K562 (cell line): ENCODE results near the gene TMEM179. TPM values are rescaled to one million over a fixed set of nuclear protein-coding genes. Genes with fewer than 3 reads are reported as not detected.

ENCODE experiments used
- ADNP ChIP-seq: fragments of 200-800 bp; sonication (Bioruptor generic); IDR thresholded peaks from 2 replicates; pipeline ENCODE4 v1.6.1; 2016; ENCODE audit warnings: missing genetic modification characterization, missing compliant biosample characterization
- ARID1B ChIP-seq: fragments of 450-650 bp; IDR thresholded peaks from 2 replicates; pipeline ENCODE4 v1.6.1; 2016; ENCODE audit warnings: antibody characterized with exemption, mild to moderate bottlenecking, inconsistent platforms
- CREM ChIP-seq: IDR thresholded peaks from 2 replicates; pipeline ENCODE4 v1.6.1; 2014; ENCODE audit warnings: antibody characterized with exemption, low read depth
- CSDE1 ChIP-seq, 2 experiments: fragments of 450-650 bp; IDR thresholded peaks; 2 replicates each; pipeline ENCODE4 v1.6.1; 2016; ENCODE audit warnings: mild to moderate bottlenecking in 1 of 2
- E2F6 ChIP-seq, 2 experiments: IDR thresholded peaks; 2 replicates each; pipeline ENCODE4 v1.6.1; 2011; ENCODE audit warnings: borderline replicate concordance in 1 of 2, control low read depth in 1 of 2, low read depth in 1 of 2, low read length in 1 of 2, mild to moderate bottlenecking in 1 of 2, mixed read lengths in 1 of 2, moderate library complexity in 1 of 2; ENCODE audit not compliant: insufficient read depth in 1 of 2, insufficient read length in 1 of 2, poor library complexity in 1 of 2, severe bottlenecking in 1 of 2; ENCODE audit errors: extremely low read depth in 1 of 2
- FOS ChIP-seq: IDR thresholded peaks from 3 replicates; pipeline ENCODE4 v1.6.1; 2011; ENCODE audit not compliant: insufficient read length; ENCODE audit errors: extremely low read depth
- FOSL1 ChIP-seq: fragments of 200-800 bp; sonication (Bioruptor generic); conservative IDR thresholded peaks from 2 replicates; pipeline ENCODE4 v1.6.1; 2016; ENCODE audit warnings: missing genetic modification characterization, missing compliant biosample characterization
- FUS ChIP-seq: fragments of 200-400 bp; formaldehyde crosslinking; optimal IDR thresholded peaks from 2 replicates; pipeline ENCODE3; 2017; ENCODE audit warnings: low read depth, low read length
- MEIS2 ChIP-seq: fragments of 450-650 bp; IDR thresholded peaks from 2 replicates; pipeline ENCODE4 v1.6.1; 2014; ENCODE audit warnings: mild to moderate bottlenecking; ENCODE audit not compliant: partially characterized antibody
- MTA1 ChIP-seq: fragments of 450-650 bp; IDR thresholded peaks from 2 replicates; pipeline ENCODE4 v1.6.1; 2017; ENCODE audit warnings: borderline replicate concordance
- NEUROD1 ChIP-seq: fragments of 150-350 bp; IDR thresholded peaks from 2 replicates; pipeline ENCODE4 v1.6.1; 2014; ENCODE audit warnings: borderline replicate concordance, low read length, low read depth; ENCODE audit not compliant: partially characterized antibody
- NFYB ChIP-seq: IDR thresholded peaks from 2 replicates; pipeline ENCODE4 v1.6.1; 2011; ENCODE audit warnings: mild to moderate bottlenecking, moderate library complexity; ENCODE audit not compliant: insufficient read length; ENCODE audit errors: extremely low read depth
- NR0B1 ChIP-seq: fragments of 450-650 bp; IDR thresholded peaks from one replicate; pipeline ENCODE4 v1.6.1; 2018; ENCODE audit warnings: mild to moderate bottlenecking, moderate library complexity; ENCODE audit not compliant: partially characterized antibody
- PYGO2 ChIP-seq: fragments of 450-650 bp; IDR thresholded peaks from 2 replicates; pipeline ENCODE4 v1.6.1; 2016; ENCODE audit warnings: mild to moderate bottlenecking, missing genetic modification characterization, moderate library complexity, missing compliant biosample characterization
- XRCC4 ChIP-seq: IDR thresholded peaks from one replicate; pipeline ENCODE4 v1.6.1; 2011; ENCODE audit not compliant: insufficient read depth, insufficient read length; ENCODE audit errors: extremely low read depth
- ZNF511 ChIP-seq: sonication (generic); formaldehyde crosslinking; IDR thresholded peaks from 2 replicates; pipeline ENCODE4 v1.8.0; 2022; ENCODE audit warnings: mild to moderate bottlenecking, missing genetic modification reagents
- polyA plus RNA-seq, 8 experiments: library from polyadenylated mRNA; depleted of rRNA in 4 of 8; stranded (reverse) in 5 of 8; unstranded in 3 of 8; fragments of >200 nt; fragmentation: Nextera tagmentation in 2 of 8; fragmentation: Illumina TruSeq in 1 of 8; extraction: Ambion mirVana in 2 of 8; extraction: Trizol in 1 of 8; gene quantifications; 2 replicates each; pipeline versions ENCODE4 v1.2.1 to v1.2.3, GENCODE V29; 2011 to 2014; ENCODE audit warnings: inconsistent platforms in 1 of 8, missing spikeins in 1 of 8
- total RNA-seq, 7 experiments: library from RNA; depleted of rRNA in 6 of 7; stranded (reverse); fragments of >200 nt in 6 of 7; fragmentation: Illumina TruSeq in 2 of 7; extraction: Trizol in 2 of 7; gene quantifications; 2 replicates each; pipeline versions ENCODE4 v1.2.1 to v1.2.3, GENCODE V29; 2011 to 2021; ENCODE audit warnings: low replicate concordance in 1 of 7
- TF ChIP-seq, protein P1 (sequence below): fragments of 200-800 bp; sonication (Bioruptor generic); IDR thresholded peaks from 2 replicates; pipeline ENCODE4 v1.6.1; 2017; ENCODE audit warnings: missing genetic modification characterization, missing compliant biosample characterization
- TF ChIP-seq, protein P2 (sequence below): sonication (generic); formaldehyde crosslinking; IDR thresholded peaks from 2 replicates; pipeline ENCODE4 v1.8.0; 2022; ENCODE audit warnings: missing genetic modification reagents, mild to moderate bottlenecking, borderline replicate concordance

Gene TMEM179
- total and polyA plus RNA-seq, 9 of the 15 experiments (the other 6 are each of a cell fraction or from before 2014, with no cell fraction given) = not detected

- TF ChIP-seq XRCC4 (no peak), CSDE1 (IDR thresholded peaks at IDR 0.05) (no peak), NFYB (no peak), NEUROD1 (no peak), ADNP (tag) (no peak), CREM (no peak), ZNF511 (CRISPR knock-in tag) (no peak), FOSL1 (peak; percentile 53), FOS (no peak), MEIS2 (no peak), NR0B1 (no peak), PYGO2 (tag) (no peak), MTA1 (no peak), ARID1B (peak; percentile 16; the same call in 1 of the 2 replicates), FUS (no peak), E2F6 (IDR thresholded peaks at IDR 0.05; ENCODE audit: borderline replicate concordance in 1 of 2, extremely low read depth in 1 of 2, insufficient read depth in 1 of 2, insufficient read length in 1 of 2, low read depth in 1 of 2, low read length in 1 of 2, poor library complexity in 1 of 2, severe bottlenecking in 1 of 2) (no peak)
- TF ChIP-seq, protein P1, sequence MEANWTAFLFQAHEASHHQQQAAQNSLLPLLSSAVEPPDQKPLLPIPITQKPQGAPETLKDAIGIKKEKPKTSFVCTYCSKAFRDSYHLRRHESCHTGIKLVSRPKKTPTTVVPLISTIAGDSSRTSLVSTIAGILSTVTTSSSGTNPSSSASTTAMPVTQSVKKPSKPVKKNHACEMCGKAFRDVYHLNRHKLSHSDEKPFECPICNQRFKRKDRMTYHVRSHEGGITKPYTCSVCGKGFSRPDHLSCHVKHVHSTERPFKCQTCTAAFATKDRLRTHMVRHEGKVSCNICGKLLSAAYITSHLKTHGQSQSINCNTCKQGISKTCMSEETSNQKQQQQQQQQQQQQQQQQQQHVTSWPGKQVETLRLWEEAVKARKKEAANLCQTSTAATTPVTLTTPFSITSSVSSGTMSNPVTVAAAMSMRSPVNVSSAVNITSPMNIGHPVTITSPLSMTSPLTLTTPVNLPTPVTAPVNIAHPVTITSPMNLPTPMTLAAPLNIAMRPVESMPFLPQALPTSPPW (CRISPR knock-in tag) = no peak
- TF ChIP-seq, protein P2, sequence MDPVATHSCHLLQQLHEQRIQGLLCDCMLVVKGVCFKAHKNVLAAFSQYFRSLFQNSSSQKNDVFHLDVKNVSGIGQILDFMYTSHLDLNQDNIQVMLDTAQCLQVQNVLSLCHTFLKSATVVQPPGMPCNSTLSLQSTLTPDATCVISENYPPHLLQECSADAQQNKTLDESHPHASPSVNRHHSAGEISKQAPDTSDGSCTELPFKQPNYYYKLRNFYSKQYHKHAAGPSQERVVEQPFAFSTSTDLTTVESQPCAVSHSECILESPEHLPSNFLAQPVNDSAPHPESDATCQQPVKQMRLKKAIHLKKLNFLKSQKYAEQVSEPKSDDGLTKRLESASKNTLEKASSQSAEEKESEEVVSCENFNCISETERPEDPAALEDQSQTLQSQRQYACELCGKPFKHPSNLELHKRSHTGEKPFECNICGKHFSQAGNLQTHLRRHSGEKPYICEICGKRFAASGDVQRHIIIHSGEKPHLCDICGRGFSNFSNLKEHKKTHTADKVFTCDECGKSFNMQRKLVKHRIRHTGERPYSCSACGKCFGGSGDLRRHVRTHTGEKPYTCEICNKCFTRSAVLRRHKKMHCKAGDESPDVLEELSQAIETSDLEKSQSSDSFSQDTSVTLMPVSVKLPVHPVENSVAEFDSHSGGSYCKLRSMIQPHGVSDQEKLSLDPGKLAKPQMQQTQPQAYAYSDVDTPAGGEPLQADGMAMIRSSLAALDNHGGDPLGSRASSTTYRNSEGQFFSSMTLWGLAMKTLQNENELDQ = no peak
Measured at GRCh38 chr14:104637546-104638003, 33.0 kb upstream of the TMEM179 start (continued).
